ENCODE measurements around the gene DLG1. TPM values are rescaled to one million over a fixed set of nuclear protein-coding genes. Genes with fewer than 3 reads are reported as not detected.

Gene DLG1
- total and polyA plus RNA-seq, 2 experiments from 2014 or later, result 27.6 to 98.0 TPM

GRCh38 chr3:197025736-197026480, 272.5 kb downstream of the DLG1 start:
- TF ChIP-seq NANOG (IDR thresholded peaks at IDR 0.05; ENCODE audit: borderline replicate concordance) (no peak), ZNF331 (CRISPR knock-in tag; IDR thresholded peaks at IDR 0.05; ENCODE audit: low read depth) (no peak), CTCF (conservative IDR thresholded peaks at IDR 0.05; ENCODE audit: low read depth in 2 of 2) (no peak), STAT1 (IDR thresholded peaks at IDR 0.05; ENCODE audit: unreplicated experiment) (no peak), POLR2AphosphoS5 (IDR thresholded peaks at IDR 0.05; ENCODE audit: low read depth) (no peak), EZH2 (IDR thresholded peaks at IDR 0.05; ENCODE audit: low read depth, unreplicated experiment) (no peak), ETS1 (IDR thresholded peaks at IDR 0.05) (no peak), EZH2phosphoT487 (IDR thresholded peaks at IDR 0.05; ENCODE audit: unreplicated experiment) (no peak)
- no peak for ATAC-seq
- no peak for DNase-seq (ENCODE audit: low spot score)
- no peak overlapping the region for H3K4me3 Mint-ChIP-seq
- Histone ChIP-seq H3K9me2 (ENCODE audit: insufficient read depth) (no peaks in the 10 kb centered on the region), H3K4me2 (no peak overlapping the region), H3K36me3 (ENCODE audit: insufficient read depth) (no peaks in the 10 kb centered on the region), H4K20me1 (replicated peaks; ENCODE audit: insufficient read depth) (no peaks in the 10 kb centered on the region), H3K27ac (ENCODE audit: low read depth) (no peak overlapping the region), H3K27me3 (ENCODE audit: insufficient read depth) (peaks cover 24% of the 10 kb centered on the region), H3K79me2 (replicated peaks; ENCODE audit: insufficient read depth) (no peaks in the 10 kb centered on the region), H3K4me1 (ENCODE audit: insufficient read depth) (peaks cover 8% of the 10 kb centered on the region; the same call in 1 of the 2 replicates), H2AFZ (no peak overlapping the region), H3F3A (replicated peaks; ENCODE audit: low read depth) (no peaks in the 10 kb centered on the region), H3K4me3 (no peak overlapping the region)
- no peak overlapping the region for H3K27ac Mint-ChIP-seq
- peaks cover 43% of the 10 kb centered on the region for H3K27me3 Mint-ChIP-seq (ENCODE audit: insufficient read depth, low read depth, poor library complexity)
- H3K36me3 Mint-ChIP-seq (ENCODE audit: low read depth), result no peaks in the 10 kb centered on the region
- H3K4me1 Mint-ChIP-seq, result peaks cover 40% of the 10 kb centered on the region
- H3K9me3 Mint-ChIP-seq, result no peaks in the 10 kb centered on the region; the same call in 2 of the 3 replicates

GRCh38 chr3:197024881-197025735, 273.3 kb downstream of the DLG1 start:
- H2AFZ ChIP-seq, result no peak overlapping the region
- H3K27ac ChIP-seq (ENCODE audit: low read depth), result no peak overlapping the region
- no peak overlapping the region; the same call in 2 of the 3 replicates for H3K4me3 Mint-ChIP-seq
- no peaks in the 10 kb centered on the region for H3K9me2 ChIP-seq (ENCODE audit: insufficient read depth)
- no peaks in the 10 kb centered on the region for H3F3A ChIP-seq (replicated peaks; ENCODE audit: low read depth)
- peaks cover 39% of the 10 kb centered on the region for H3K27me3 Mint-ChIP-seq (ENCODE audit: insufficient read depth, low read depth, poor library complexity)
- no peaks in the 10 kb centered on the region; the same call in 2 of the 3 replicates for H3K9me3 Mint-ChIP-seq
- H3K27me3 ChIP-seq (ENCODE audit: insufficient read depth), result peaks cover 17% of the 10 kb centered on the region
- peaks cover 42% of the 10 kb centered on the region for H3K4me1 Mint-ChIP-seq
- no peak for ATAC-seq
- no peak for DNase-seq (ENCODE audit: low spot score)
- H3K27ac Mint-ChIP-seq, result no peak overlapping the region
- peaks cover 8% of the 10 kb centered on the region; the same call in 1 of the 2 replicates for H3K4me1 ChIP-seq (ENCODE audit: insufficient read depth)
- H3K4me3 ChIP-seq, result no peak overlapping the region
- H4K20me1 ChIP-seq (replicated peaks; ENCODE audit: insufficient read depth), result no peaks in the 10 kb centered on the region
- no peaks in the 10 kb centered on the region for H3K36me3 Mint-ChIP-seq (ENCODE audit: low read depth)
- no peaks in the 10 kb centered on the region for H3K36me3 ChIP-seq (ENCODE audit: insufficient read depth)
- H3K4me2 ChIP-seq, result no peak overlapping the region
- H3K79me2 ChIP-seq (replicated peaks; ENCODE audit: insufficient read depth), result no peaks in the 10 kb centered on the region
- TF ChIP-seq CTCF (conservative IDR thresholded peaks at IDR 0.05; ENCODE audit: low read depth in 2 of 2) (no peak), STAT1 (IDR thresholded peaks at IDR 0.05; ENCODE audit: unreplicated experiment) (no peak), ZNF331 (CRISPR knock-in tag; IDR thresholded peaks at IDR 0.05; ENCODE audit: low read depth) (no peak), EZH2 (IDR thresholded peaks at IDR 0.05; ENCODE audit: low read depth, unreplicated experiment) (no peak), JUNB (IDR thresholded peaks at IDR 0.05; ENCODE audit: unreplicated experiment) (no peak), NANOG (IDR thresholded peaks at IDR 0.05; ENCODE audit: borderline replicate concordance) (no peak), POLR2AphosphoS5 (IDR thresholded peaks at IDR 0.05; ENCODE audit: low read depth) (no peak), ETS1 (IDR thresholded peaks at IDR 0.05) (no peak), ZNF114 (CRISPR knock-in tag; IDR thresholded peaks at IDR 0.05) (no peak)
